ENCODE results near the gene OR2A5. TPM values are rescaled to one million over a fixed set of nuclear protein-coding genes. Genes with fewer than 3 reads are reported as not detected.

The OR2A5 gene
- total RNA-seq, 6 donors from 2014 or later = not detected

DNA sequence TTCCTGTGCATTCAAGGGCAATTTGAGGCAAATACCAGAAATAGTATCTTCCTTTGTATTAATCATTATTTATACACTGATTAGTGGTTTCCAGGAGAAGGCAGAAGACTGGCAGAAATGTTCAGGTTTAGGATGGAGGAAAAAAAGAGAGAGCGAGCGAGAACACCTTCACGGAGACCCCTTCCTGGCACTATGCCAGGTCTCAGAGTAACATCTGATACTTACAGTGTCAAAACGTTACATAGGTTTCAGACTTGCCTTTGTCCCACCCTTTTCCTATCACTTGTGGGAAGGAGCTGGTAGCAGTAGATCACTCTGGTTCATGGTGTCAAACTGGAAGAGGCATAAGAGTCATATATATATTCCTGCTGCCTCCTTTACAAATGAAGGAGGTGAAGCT lies 38.0 kb downstream of the OR2A5 start:
- 57 to 73% methylated on average over 4 of the region's 4 CpGs for WGBS, 2 donors

DNA sequence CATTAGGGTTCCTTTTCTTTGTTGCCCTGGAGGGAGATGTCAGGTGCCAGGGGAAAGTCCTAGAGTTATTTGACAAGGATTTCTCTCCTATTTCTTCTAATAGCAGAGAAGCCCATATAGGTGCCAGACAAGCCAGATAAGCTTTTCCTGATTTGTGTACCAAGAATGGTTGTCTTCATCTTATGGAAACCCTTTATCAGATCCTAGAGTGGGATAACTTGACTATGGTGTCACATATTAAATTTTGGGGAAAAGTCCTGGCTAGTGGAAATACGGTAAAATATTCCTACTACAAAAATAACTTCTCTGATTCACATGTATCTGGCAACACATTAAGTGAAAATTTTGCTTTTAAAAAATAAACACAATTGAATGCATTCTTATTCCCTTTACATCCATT lies 38.5 kb downstream of the OR2A5 start:
- DNase-seq (no peak), ATAC-seq (ENCODE audit: low FRiP score in 2 of 2) (no peak)
- Histone ChIP-seq H3K4me1 (no peaks in the 10 kb centered on the region), H3K27me3 (no peaks in the 10 kb centered on the region), H3K4me3 (no peak overlapping the region), H3K9me3 (peaks cover 0 to 7% (median 5%) of the 10 kb centered on the region in 4 donors), H3K36me3 (no peaks in the 10 kb centered on the region), H3K27ac (no peak overlapping the region)
- WGBS, 2 donors = 82 to 89% methylated on average over 1 of the region's 1 CpG
- TF ChIP-seq, protein P1, sequence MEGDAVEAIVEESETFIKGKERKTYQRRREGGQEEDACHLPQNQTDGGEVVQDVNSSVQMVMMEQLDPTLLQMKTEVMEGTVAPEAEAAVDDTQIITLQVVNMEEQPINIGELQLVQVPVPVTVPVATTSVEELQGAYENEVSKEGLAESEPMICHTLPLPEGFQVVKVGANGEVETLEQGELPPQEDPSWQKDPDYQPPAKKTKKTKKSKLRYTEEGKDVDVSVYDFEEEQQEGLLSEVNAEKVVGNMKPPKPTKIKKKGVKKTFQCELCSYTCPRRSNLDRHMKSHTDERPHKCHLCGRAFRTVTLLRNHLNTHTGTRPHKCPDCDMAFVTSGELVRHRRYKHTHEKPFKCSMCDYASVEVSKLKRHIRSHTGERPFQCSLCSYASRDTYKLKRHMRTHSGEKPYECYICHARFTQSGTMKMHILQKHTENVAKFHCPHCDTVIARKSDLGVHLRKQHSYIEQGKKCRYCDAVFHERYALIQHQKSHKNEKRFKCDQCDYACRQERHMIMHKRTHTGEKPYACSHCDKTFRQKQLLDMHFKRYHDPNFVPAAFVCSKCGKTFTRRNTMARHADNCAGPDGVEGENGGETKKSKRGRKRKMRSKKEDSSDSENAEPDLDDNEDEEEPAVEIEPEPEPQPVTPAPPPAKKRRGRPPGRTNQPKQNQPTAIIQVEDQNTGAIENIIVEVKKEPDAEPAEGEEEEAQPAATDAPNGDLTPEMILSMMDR (IDR thresholded peaks at IDR 0.05) = no peak
- TF ChIP-seq EP300 (IDR thresholded peaks at IDR 0.05) (no peak), POLR2A (IDR thresholded peaks at IDR 0.05) (no peak), POLR2AphosphoS5 (IDR thresholded peaks at IDR 0.05) (no peak)

More for the DNA sequence above, 38.0 kb downstream of the OR2A5 start:
- TF ChIP-seq POLR2A (IDR thresholded peaks at IDR 0.05) = no peak
- TF ChIP-seq, protein P1 (IDR thresholded peaks at IDR 0.05) = no peak
- TF ChIP-seq EP300 (IDR thresholded peaks at IDR 0.05) = no peak
- no peak for TF ChIP-seq POLR2AphosphoS5 (IDR thresholded peaks at IDR 0.05)
- DNase-seq (no peak), ATAC-seq (ENCODE audit: low FRiP score in 2 of 2) (no peak)
- Histone ChIP-seq H3K27me3 (no peaks in the 10 kb centered on the region), H3K9me3 (peaks cover 0 to 7% (median 5%) of the 10 kb centered on the region in 4 donors), H3K27ac (no peak overlapping the region), H3K4me1 (no peaks in the 10 kb centered on the region), H3K36me3 (no peaks in the 10 kb centered on the region), H3K4me3 (no peak overlapping the region)

DNA sequence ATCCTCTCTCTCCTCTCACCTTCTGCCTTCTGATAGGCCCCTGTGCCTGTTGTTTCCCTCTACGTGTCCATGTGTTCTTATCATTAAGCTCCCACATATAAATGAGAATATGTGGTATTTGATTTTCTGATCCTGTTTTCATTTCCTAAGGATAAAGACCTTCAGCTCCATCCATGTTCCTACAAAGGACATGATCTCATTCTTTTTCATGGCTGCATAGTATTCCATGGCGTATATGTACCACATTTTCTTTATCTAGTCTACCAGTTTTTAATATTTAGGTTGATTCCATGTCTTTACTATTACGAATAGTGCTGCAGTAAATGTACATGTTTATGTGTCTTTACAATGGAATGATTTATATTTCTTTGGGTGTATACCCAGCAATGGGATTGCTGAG lies 41.9 kb downstream of the OR2A5 start:
- Histone ChIP-seq H3K9me3 (peaks cover 0 to 7% (median 5%) of the 10 kb centered on the region in 4 donors), H3K27ac (no peak overlapping the region), H3K27me3 (no peaks in the 10 kb centered on the region), H3K4me1 (no peaks in the 10 kb centered on the region), H3K36me3 (no peaks in the 10 kb centered on the region), H3K4me3 (no peak overlapping the region)
- DNase-seq = no peak
- 93 to 94% methylated on average over 3 of the region's 3 CpGs for WGBS, 2 donors
- TF ChIP-seq, protein P1 (IDR thresholded peaks at IDR 0.05) = no peak
- TF ChIP-seq EP300 (IDR thresholded peaks at IDR 0.05) = no peak
- TF ChIP-seq POLR2AphosphoS5 (IDR thresholded peaks at IDR 0.05) = no peak
- no peak for TF ChIP-seq POLR2A (IDR thresholded peaks at IDR 0.05)
- no peak for ATAC-seq (ENCODE audit: low FRiP score in 2 of 2)

DNA sequence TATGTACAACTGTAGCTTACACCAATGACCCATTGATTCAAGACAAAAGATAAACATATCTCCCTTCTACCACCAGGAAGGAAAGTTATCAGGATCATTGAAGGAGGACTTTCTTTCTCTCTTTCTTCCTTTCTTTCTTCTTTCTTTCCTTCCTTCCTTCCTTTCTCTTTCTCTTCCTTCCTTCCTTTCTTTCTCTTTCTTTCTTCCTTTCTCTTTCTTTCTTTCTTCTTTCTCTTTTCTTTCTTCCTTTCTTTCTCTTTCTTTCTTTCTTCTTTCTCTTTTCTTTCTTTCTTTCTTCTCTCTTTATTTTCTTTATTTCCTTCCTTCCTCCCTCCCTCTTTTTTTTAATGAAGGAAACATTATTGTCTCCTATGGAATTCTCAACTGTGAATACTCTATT lies 50.0 kb downstream of the OR2A5 start:
- H3K4me1 ChIP-seq = no peaks in the 10 kb centered on the region
- H3K27ac ChIP-seq = no peak overlapping the region
- TF ChIP-seq, protein P1 (IDR thresholded peaks at IDR 0.05) = no peak
- no peak for TF ChIP-seq POLR2AphosphoS5 (IDR thresholded peaks at IDR 0.05)
- TF ChIP-seq POLR2A (IDR thresholded peaks at IDR 0.05) = no peak
- H3K9me3 ChIP-seq = no peaks in the 10 kb centered on the region
- ATAC-seq (ENCODE audit: low FRiP score in 2 of 2) (no peak), DNase-seq (no peak)
- H3K27me3 ChIP-seq = no peaks in the 10 kb centered on the region
- no peaks in the 10 kb centered on the region for H3K36me3 ChIP-seq
- H3K4me3 ChIP-seq = no peak overlapping the region

DNA sequence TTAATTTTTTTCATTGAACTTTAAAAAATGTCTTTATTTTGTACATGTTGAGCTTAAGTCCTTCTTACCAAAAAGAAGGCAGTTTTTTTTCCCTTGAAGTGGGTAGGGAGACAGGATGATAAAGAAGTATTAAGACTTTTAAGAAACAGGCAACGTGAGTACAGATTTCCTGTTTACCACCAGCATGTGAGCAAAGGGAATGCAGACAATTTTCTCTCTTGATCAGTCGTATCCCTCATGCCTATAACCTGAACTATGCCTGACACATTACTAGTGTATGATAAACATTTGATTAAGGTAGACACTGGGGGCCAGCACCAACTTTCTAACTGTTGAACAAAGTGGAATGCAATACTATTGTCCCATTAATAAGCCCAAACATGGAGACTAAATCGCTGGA lies 51.9 kb downstream of the OR2A5 start:
- DNase-seq (no peak), ATAC-seq (ENCODE audit: low FRiP score in 2 of 2) (no peak)
- Histone ChIP-seq H3K36me3 (no peaks in the 10 kb centered on the region), H3K27me3 (no peaks in the 10 kb centered on the region), H3K9me3 (no peaks in the 10 kb centered on the region), H3K4me3 (no peak overlapping the region), H3K4me1 (no peaks in the 10 kb centered on the region), H3K27ac (no peak overlapping the region)
- no peak for TF ChIP-seq POLR2A (IDR thresholded peaks at IDR 0.05)
- TF ChIP-seq, protein P1 (IDR thresholded peaks at IDR 0.05) = no peak
- TF ChIP-seq EP300 (IDR thresholded peaks at IDR 0.05) = no peak
- TF ChIP-seq POLR2AphosphoS5 (IDR thresholded peaks at IDR 0.05) = no peak
- 48 to 49% methylated on average over 3 of the region's 3 CpGs for WGBS, 2 donors
